HepG2 (cell line): Measurements from ENCODE around the gene PSMB10. TPM values are rescaled to one million over a fixed set of nuclear protein-coding genes. Genes with fewer than 3 reads are reported as not detected.
A peak's percentile ranks its signal among the peaks of the same experiment; 100 is the strongest.

Experiments used
- GFI1 ChIP-seq: sonication (generic); formaldehyde crosslinking; IDR thresholded peaks from 2 replicates; pipeline ENCODE4 v1.5.0; 2020; ENCODE audit warnings: missing genetic modification reagents, mild to moderate bottlenecking, borderline replicate concordance
- GZF1 ChIP-seq: sonication (generic); formaldehyde crosslinking; IDR thresholded peaks from 2 replicates; pipeline ENCODE4 v1.5.1; 2020; ENCODE audit warnings: mild to moderate bottlenecking, missing genetic modification reagents
- HIVEP1 ChIP-seq: sonication (generic); formaldehyde crosslinking; IDR thresholded peaks from 2 replicates; pipeline ENCODE4 v1.4.0; 2020; ENCODE audit warnings: mild to moderate bottlenecking, missing genetic modification reagents
- KAT7 ChIP-seq: IDR thresholded peaks from 2 replicates; pipeline ENCODE4 v1.6.1; 2018; ENCODE audit warnings: borderline replicate concordance, missing compliant biosample characterization
- ONECUT2 ChIP-seq: sonication (generic); formaldehyde crosslinking; IDR thresholded peaks from 2 replicates; pipeline ENCODE4 v1.4.0; 2020; ENCODE audit warnings: missing genetic modification reagents
- SNAI1 ChIP-seq: sonication (generic); formaldehyde crosslinking; IDR thresholded peaks from 2 replicates; pipeline ENCODE4 v1.5.0; 2020; ENCODE audit warnings: mild to moderate bottlenecking, missing genetic modification reagents, borderline replicate concordance
- SNAPC5 ChIP-seq: sonication (generic); formaldehyde crosslinking; IDR thresholded peaks from 2 replicates; pipeline ENCODE4 v1.8.1; 2023; ENCODE audit warnings: mild to moderate bottlenecking, missing genetic modification reagents, borderline replicate concordance
- TAF15 ChIP-seq: fragments of 200-400 bp; formaldehyde crosslinking; IDR thresholded peaks from one replicate; pipeline ENCODE4 v1.6.1; 2018; ENCODE audit warnings: mild to moderate bottlenecking, low read depth, low read length; ENCODE audit not compliant: poor library complexity, severe bottlenecking
- TOPORS ChIP-seq: sonication (generic); formaldehyde crosslinking; IDR thresholded peaks from 2 replicates; pipeline ENCODE4 v1.8.0; 2023; ENCODE audit warnings: mild to moderate bottlenecking, missing genetic modification reagents
- ZFYVE20 ChIP-seq: sonication (generic); formaldehyde crosslinking; IDR thresholded peaks from 2 replicates; pipeline ENCODE4 v1.8.0; 2023; ENCODE audit warnings: low read depth, mild to moderate bottlenecking, moderate library complexity, missing genetic modification reagents, borderline replicate concordance
- ZNF329 ChIP-seq: sonication (generic); formaldehyde crosslinking; IDR thresholded peaks from 2 replicates; pipeline ENCODE4 v1.9.0; 2021; ENCODE audit warnings: low read depth, mild to moderate bottlenecking, missing genetic modification reagents
- ZNF441 ChIP-seq: sonication (generic); formaldehyde crosslinking; IDR thresholded peaks from 2 replicates; pipeline ENCODE4 v1.7.0; 2021; ENCODE audit warnings: missing genetic modification reagents, borderline replicate concordance
- ZNF451 ChIP-seq: sonication (generic); formaldehyde crosslinking; IDR thresholded peaks from 2 replicates; pipeline ENCODE4 v1.5.0; 2020; ENCODE audit warnings: mild to moderate bottlenecking, missing genetic modification reagents
- ZNF558 ChIP-seq: sonication (generic); formaldehyde crosslinking; IDR thresholded peaks from 2 replicates; pipeline ENCODE4 v1.9.0; 2022; ENCODE audit warnings: mild to moderate bottlenecking, missing genetic modification reagents, borderline replicate concordance
- ZNF770 ChIP-seq: sonication (generic); formaldehyde crosslinking; IDR thresholded peaks from 2 replicates; pipeline ENCODE4 v1.5.0; 2020; ENCODE audit warnings: mild to moderate bottlenecking, missing genetic modification reagents
- ZNF816 ChIP-seq: sonication (generic); formaldehyde crosslinking; IDR thresholded peaks from 2 replicates; pipeline ENCODE4 v1.8.0; 2022; ENCODE audit warnings: missing genetic modification reagents, mild to moderate bottlenecking, borderline replicate concordance
- ZXDC ChIP-seq: sonication (generic); formaldehyde crosslinking; IDR thresholded peaks from 2 replicates; pipeline ENCODE4 v1.5.0; 2020; ENCODE audit warnings: mild to moderate bottlenecking, missing genetic modification reagents
- polyA plus RNA-seq, 8 experiments: library from polyadenylated mRNA; depleted of rRNA in 3 of 8; stranded (reverse) in 7 of 8; unstranded in 1 of 8; fragments of >200 nt; fragmentation: Illumina TruSeq in 4 of 8; extraction: Trizol in 4 of 8; gene quantifications; 2 replicates each; pipeline versions ENCODE4 v1.2.1 to v1.2.3, GENCODE V29; 2011 to 2016; ENCODE audit warnings: low read depth in 4 of 8, missing spikeins in 1 of 8, mixed read lengths in 1 of 8; ENCODE audit not compliant: insufficient read depth in 1 of 8
- total RNA-seq, 5 experiments: library from RNA; depleted of rRNA; stranded (reverse); fragments of >200 nt; fragmentation: Illumina TruSeq; extraction: Trizol; gene quantifications; 2 replicates each; pipeline ENCODE4 v1.2.3, GENCODE V29; 2016; ENCODE audit warnings: low read depth in 1 of 5

PSMB10 gene
- total and polyA plus RNA-seq, 2 of the 13 experiments (the other 11 are each of a cell fraction or from before 2014, with no cell fraction given) = 12.7 to 65.9 TPM

GRCh38 chr16:67940446-67941089, 3.9 kb upstream of the PSMB10 start (continued):
- TF ChIP-seq ZXDC (CRISPR knock-in tag) = no peak
- TF ChIP-seq ZNF441 (CRISPR knock-in tag) = no peak
- 0 out of 2 replicates have a peak, but pooled peaks have one; percentile 3 for TF ChIP-seq ZNF816 (CRISPR knock-in tag)
- TF ChIP-seq ZNF329 (CRISPR knock-in tag) = 0 out of 2 replicates have a peak, but pooled peaks have one; percentile 38
- TF ChIP-seq GFI1 = no peak
- TF ChIP-seq TAF15 = no peak
- peak; percentile 91 for TF ChIP-seq ZNF770 (CRISPR knock-in tag)
- no peak for TF ChIP-seq HIVEP1 (CRISPR knock-in tag)
- TF ChIP-seq ZNF558 (CRISPR knock-in tag) = no peak
- no peak for TF ChIP-seq ONECUT2
- no peak for TF ChIP-seq ZNF451 (CRISPR knock-in tag)
- TF ChIP-seq TOPORS (CRISPR knock-in tag) = no peak; the same call in 1 of the 2 replicates
- TF ChIP-seq KAT7 = no peak
- TF ChIP-seq ZFYVE20 (CRISPR knock-in tag) = no peak
- no peak for TF ChIP-seq SNAI1
- TF ChIP-seq GZF1 (CRISPR knock-in tag) = 0 out of 2 replicates have a peak, but pooled peaks have one; percentile 22
- TF ChIP-seq SNAPC5 (CRISPR knock-in tag) = no peak
- TF ChIP-seq, all 625 proteins: peak for 23
